Pancreas (tissue), 10 donors: ENCODE results near the gene TMEM187. TPM values are rescaled to one million over a fixed set of nuclear protein-coding genes. Genes with fewer than 3 reads are reported as not detected.
"Not testable (repeated sequence)": the region's sequence is repeated elsewhere in the genome, so short reads cannot be mapped to it uniquely, and the experiment has no call there.

Experiments
- ATAC-seq, 4 donors: fragments of 200-7000 bp; cut with Tn5 transposase; one replicate each; pipeline versions ENCODE4 v1.8.0 to v1.9.1; 2020; ENCODE audit warnings: mild to moderate bottlenecking in 4 of 4, moderate library complexity in 4 of 4
- DNase-seq, 6 donors: peaks; one replicate each; pipeline ENCODE4 v3.0.0-alpha.2; 2020
- FAIRE-seq: peaks from 2 replicates; lab custom pipeline; 2012; peaks lifted over from hg19 to GRCh38; lab: Jason Lieb, UNC
- H3K27ac ChIP-seq, 4 donors: fragments of 200-600 bp; sonication (generic); 1 replicate in 3 of 4; 2 replicates in 1 of 4; pipeline versions ENCODE4 v1.5.0 to v1.8.0; 2020
- H3K27me3 ChIP-seq, 4 donors: fragments of 200-600 bp; one replicate each; pipeline ENCODE4 v1.8.0; 2021
- H3K36me3 ChIP-seq, 3 donors: fragments of 200-600 bp; sonication (generic) in 1 of 3; one replicate each; pipeline versions ENCODE4 v1.5.0 to v1.8.0; 2020 to 2021
- H3K4me1 ChIP-seq, 3 donors: fragments of 200-600 bp; one replicate each; pipeline ENCODE4 v1.8.0; 2021
- H3K4me3 ChIP-seq, 4 donors: fragments of 200-600 bp; sonication (generic) in 2 of 4; one replicate each; pipeline versions ENCODE4 v1.5.0 to v1.8.0; 2020 to 2021
- H3K9me3 ChIP-seq, 4 donors: fragments of 200-600 bp; one replicate each; pipeline ENCODE4 v1.8.0; 2021
- WGBS, 2 donors: extraction: QIAGEN DNeasy Blood & Tissue Kit; methylation state at CpG; one replicate each; pipeline ENCODE4 v1.1.7; 2013; 5-methylcytosine and 5-hydroxymethylcytosine counted together
- intact Hi-C, 3 donors: fragments of 100-400 bp; cut with DNase I; formaldehyde crosslinking; loops; one replicate each; pipeline versions ENCODE4 v1.11.1 to v1.14.2; 2022
- polyA plus RNA-seq, 2 donors: library from polyadenylated mRNA; stranded (reverse); fragments of 200-250 nt; gene quantifications; one replicate each; pipeline ENCODE4 v1.2.3, GENCODE V29; 2013
- total RNA-seq, 6 donors: library from RNA; stranded (reverse); fragmentation: NEBNext Ultra II Directional in 4 of 6; extraction: Animal tissue kit (Norgen Biotek cat#: 25700) in 4 of 6; gene quantifications; one replicate each; pipeline versions ENCODE4 v1.2.1 to v1.2.4, GENCODE V29; 2021 to 2023
- TF ChIP-seq, protein P1 (sequence below), 4 donors: fragments of 200-600 bp; sonication (generic) in 3 of 4; IDR thresholded peaks; one replicate each; pipeline versions ENCODE4 v1.5.0 to v1.8.0; 2021; ENCODE audit warnings: antibody characterized with exemption in 4 of 4
- donor health status: healthy with polysubstance abuse.
- donor health status: DM: no; HTN: no; CAD: no; lungs with moderate emphysema.
- donor health status: DM: no; HTN: no; CAD: no.
- donor health status: control.
- donor health status: control.
- donor health status: Bipolar disorder and iron deficiency.
- donor health status: DM: yes; HTN: yes; CAD: no.
- donor health status: DM: no; HTN: no; CAD: no.
- donor health status: DM: no; HTN: no; CAD: no.
- donor health status: DM: yes; HTN: yes; CAD: no.

Gene TMEM187
- total and polyA plus RNA-seq, 8 donors: 5.2 to 12.4 (median 8.3) TPM

- intact Hi-C loops: no loop called here
- H3K4me3 ChIP-seq: peak overlapping the region in 2 of 4 donors; percentile 66 to 92
- TF ChIP-seq, protein P1, sequence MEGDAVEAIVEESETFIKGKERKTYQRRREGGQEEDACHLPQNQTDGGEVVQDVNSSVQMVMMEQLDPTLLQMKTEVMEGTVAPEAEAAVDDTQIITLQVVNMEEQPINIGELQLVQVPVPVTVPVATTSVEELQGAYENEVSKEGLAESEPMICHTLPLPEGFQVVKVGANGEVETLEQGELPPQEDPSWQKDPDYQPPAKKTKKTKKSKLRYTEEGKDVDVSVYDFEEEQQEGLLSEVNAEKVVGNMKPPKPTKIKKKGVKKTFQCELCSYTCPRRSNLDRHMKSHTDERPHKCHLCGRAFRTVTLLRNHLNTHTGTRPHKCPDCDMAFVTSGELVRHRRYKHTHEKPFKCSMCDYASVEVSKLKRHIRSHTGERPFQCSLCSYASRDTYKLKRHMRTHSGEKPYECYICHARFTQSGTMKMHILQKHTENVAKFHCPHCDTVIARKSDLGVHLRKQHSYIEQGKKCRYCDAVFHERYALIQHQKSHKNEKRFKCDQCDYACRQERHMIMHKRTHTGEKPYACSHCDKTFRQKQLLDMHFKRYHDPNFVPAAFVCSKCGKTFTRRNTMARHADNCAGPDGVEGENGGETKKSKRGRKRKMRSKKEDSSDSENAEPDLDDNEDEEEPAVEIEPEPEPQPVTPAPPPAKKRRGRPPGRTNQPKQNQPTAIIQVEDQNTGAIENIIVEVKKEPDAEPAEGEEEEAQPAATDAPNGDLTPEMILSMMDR (IDR thresholded peaks at IDR 0.05): no peak
- peak overlapping the region; percentile 94 to 99 (median 98) for H3K27ac ChIP-seq
- no peak for FAIRE-seq
- no peaks in the 10 kb centered on the region for H3K36me3 ChIP-seq
- peak in 3 of 6 donors; percentile 18 to 64 (median 35) for DNase-seq
- no peak for ATAC-seq
- no peaks in the 10 kb centered on the region for H3K27me3 ChIP-seq
- WGBS, 2 donors: 33 to 50% methylated on average over 14 of the region's 14 CpGs
- peaks cover 0 to 12% (median 0%) of the 10 kb centered on the region in 3 donors for H3K4me1 ChIP-seq
- H3K9me3 ChIP-seq: no peaks in the 10 kb centered on the region
Measured at GRCh38 chrX:153974003-153974725, 1.6 kb downstream of the TMEM187 start.

DNA sequence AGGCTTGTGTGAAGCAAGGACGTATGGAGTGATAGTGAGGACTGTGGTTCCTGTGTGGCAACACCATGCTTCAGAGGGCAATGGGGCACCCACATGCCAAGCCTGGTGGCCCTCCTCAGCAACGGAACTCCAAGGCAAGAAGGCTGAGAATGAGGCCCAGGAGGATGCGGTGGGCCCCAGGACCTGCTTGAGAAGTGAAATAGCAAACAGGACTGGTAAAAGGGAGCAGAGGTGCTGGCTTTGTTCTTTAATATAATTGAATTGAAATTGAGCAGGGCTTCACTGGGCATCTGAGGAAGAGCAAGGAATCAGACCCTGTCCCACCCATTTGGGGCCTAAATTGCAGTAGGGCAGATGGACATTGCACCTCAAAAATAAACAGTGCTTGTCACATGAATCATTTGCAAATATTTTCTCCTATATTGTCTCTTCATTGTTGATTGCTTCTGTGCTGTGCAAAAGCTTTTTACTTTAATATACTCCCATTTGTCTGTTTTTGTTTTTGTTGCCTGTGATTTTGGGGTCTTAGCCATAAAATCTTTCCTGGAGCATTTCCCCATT is 2.3 kb downstream of the TMEM187 start:
- intact Hi-C loops: no loop called here
- ATAC-seq (no peak), DNase-seq (peak in 1 of 6 donors; percentile 43), FAIRE-seq (no peak)
- WGBS, 2 donors: 59 to 75% methylated on average over 3 of the region's 3 CpGs
- TF ChIP-seq, protein P1 (IDR thresholded peaks at IDR 0.05): no peak
- Histone ChIP-seq H3K4me1 (peaks cover 0 to 8% (median 0%) of the 10 kb centered on the region in 3 donors), H3K27ac (peak overlapping the region in 2 of 4 donors; percentile 98 to 99), H3K4me3 (peak overlapping the region in 1 of 4 donors; percentile 66), H3K36me3 (no peaks in the 10 kb centered on the region), H3K27me3 (no peaks in the 10 kb centered on the region), H3K9me3 (no peaks in the 10 kb centered on the region)

- H3K27me3 ChIP-seq, H3K4me3 ChIP-seq, H3K4me1 ChIP-seq, H3K36me3 ChIP-seq, H3K9me3 ChIP-seq, intact Hi-C loops: not testable (repeated sequence)
- DNase-seq (peak in 2 of 6 donors; percentile 37 to 38), ATAC-seq (peak; percentile 61 to 84 (median 74)), FAIRE-seq (peak; percentile 65)
- 22 to 48% methylated on average over 9 of the region's 10 CpGs for WGBS, 2 donors
- H3K27ac ChIP-seq: peak overlapping the region in 1 of 4 donors; percentile 6
Measured at GRCh38 chrX:153980394-153980793, 7.8 kb downstream of the TMEM187 start.

- H3K4me1 ChIP-seq: peaks cover 0 to 5% (median 0%) of the 10 kb centered on the region in 3 donors
- DNase-seq (no peak), FAIRE-seq (no peak), ATAC-seq (no peak)
- H3K27ac ChIP-seq: peak overlapping the region in 2 of 4 donors; percentile 6 to 22
- 79 to 92% methylated on average over 7 of the region's 7 CpGs for WGBS, 2 donors
- intact Hi-C loops: no loop called here
- TF ChIP-seq, protein P1 (IDR thresholded peaks at IDR 0.05): no peak
- no peaks in the 10 kb centered on the region for H3K9me3 ChIP-seq
- H3K4me3 ChIP-seq: no peak overlapping the region
- H3K27me3 ChIP-seq: no peaks in the 10 kb centered on the region
- no peaks in the 10 kb centered on the region for H3K36me3 ChIP-seq
Measured at GRCh38 chrX:153981231-153981630, 8.7 kb downstream of the TMEM187 start.

GRCh38 chrX:153981771-153982533 is 9.4 kb downstream of the TMEM187 start:
- H3K9me3 ChIP-seq: no peaks in the 10 kb centered on the region
- FAIRE-seq (no peak), DNase-seq (peak in 1 of 6 donors; percentile 50), ATAC-seq (peak in 2 of 4 donors; percentile 23 to 25)
- H3K27me3 ChIP-seq: no peaks in the 10 kb centered on the region
- peaks cover 0 to 5% (median 0%) of the 10 kb centered on the region in 3 donors for H3K4me1 ChIP-seq
- 90 to 93% methylated on average over 51 to 52 of the region's 52 CpGs for WGBS, 2 donors
- no peak overlapping the region for H3K4me3 ChIP-seq
- intact Hi-C loops: no loop called here
- TF ChIP-seq, protein P1 (IDR thresholded peaks at IDR 0.05): no peak
- H3K27ac ChIP-seq: peak overlapping the region in 2 of 4 donors; percentile 6 to 44
- no peaks in the 10 kb centered on the region for H3K36me3 ChIP-seq
